ENCODE data around the gene SASH3.

The SASH3 gene

DNA sequence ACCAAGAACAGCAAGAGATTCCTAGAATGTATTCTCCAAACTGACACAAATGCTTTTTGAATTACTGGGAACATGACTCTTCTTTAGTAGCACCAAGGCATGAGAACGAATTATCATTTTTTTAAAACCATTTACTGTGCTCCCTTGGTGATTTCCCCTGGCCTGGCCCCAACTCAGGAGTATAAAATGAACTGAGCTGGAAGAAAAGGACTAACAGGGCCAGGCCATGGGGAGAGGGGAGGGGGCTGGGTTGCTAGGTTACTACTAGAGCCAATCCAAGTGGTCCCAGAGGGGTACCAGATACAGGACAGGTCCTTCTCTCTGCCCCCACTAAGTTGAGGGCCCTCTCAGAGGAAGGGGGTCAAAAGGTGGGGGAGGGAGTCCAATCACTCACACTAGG lies 23.1 kb downstream of the SASH3 start:
- in situ Hi-C loops (cut with HindIII; ENCODE audit: low sequenced_read_pairs) = no loop called here

DNA sequence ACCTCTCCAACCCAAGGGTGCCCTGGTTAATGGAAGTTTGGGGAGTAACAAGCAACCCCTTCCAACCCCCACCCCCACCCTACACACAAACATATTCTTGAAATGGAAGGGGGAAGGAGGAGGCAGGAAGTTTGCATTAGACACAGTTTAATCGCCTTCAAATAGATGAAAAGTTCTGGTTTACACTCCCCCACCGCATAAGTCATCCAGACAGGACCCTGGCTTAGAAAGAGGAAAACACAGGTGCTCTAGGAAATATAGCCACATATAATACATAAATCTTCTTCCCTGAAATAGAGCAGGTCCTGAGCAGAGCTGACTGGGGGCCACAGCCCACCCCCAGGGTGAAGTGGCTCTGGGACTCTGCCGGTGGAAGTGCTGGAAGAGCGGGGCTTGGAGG lies 25.1 kb downstream of the SASH3 start:
- in situ Hi-C loops (cut with HindIII; ENCODE audit: low sequenced_read_pairs) = no loop called here

- in situ Hi-C loops (cut with HindIII; ENCODE audit: low sequenced_read_pairs) = no loop called here
These were observed 28.5 kb downstream of the SASH3 start for GRCh38 chrX:129808158-129808828.

GRCh38 chrX:129808829-129809796 lies 29.4 kb downstream of the SASH3 start:
- in situ Hi-C loops (cut with HindIII; ENCODE audit: low sequenced_read_pairs) = no loop called here

DNA sequence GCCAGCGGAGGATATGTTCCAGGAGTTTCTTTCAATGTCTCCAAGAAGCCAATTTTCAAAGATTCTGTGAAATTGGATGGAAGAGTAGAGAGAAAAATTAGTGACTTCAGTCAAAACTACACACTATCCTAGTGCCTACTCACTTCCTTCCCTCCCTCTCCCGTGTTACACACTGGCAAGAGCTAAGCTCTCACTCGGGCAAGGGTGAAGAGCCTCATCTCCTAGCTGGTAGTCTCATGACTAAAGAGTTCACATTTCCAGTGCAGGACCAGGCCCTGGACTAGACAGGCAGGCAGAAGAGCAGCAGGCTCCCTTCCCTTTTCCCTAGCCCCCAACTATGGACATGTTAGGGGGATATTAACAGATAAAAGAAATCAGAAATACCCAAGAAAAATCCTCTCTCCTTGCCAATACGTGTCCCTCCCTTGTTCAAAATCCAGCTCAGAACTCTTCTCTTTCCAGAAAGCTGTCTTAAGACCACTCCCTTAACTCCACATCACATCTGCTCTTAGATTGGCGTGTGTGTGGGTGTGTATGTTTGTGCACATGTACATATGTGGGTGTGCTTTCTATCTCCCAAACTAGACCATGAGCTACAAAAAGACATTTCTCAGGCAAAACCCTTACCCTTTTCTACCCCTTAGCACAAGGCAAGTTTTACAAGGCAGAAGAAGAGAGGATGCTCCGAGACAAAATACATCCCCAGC lies 34.1 kb downstream of the SASH3 start:
- in situ Hi-C loops (cut with HindIII; ENCODE audit: low sequenced_read_pairs) = no loop called here

DNA sequence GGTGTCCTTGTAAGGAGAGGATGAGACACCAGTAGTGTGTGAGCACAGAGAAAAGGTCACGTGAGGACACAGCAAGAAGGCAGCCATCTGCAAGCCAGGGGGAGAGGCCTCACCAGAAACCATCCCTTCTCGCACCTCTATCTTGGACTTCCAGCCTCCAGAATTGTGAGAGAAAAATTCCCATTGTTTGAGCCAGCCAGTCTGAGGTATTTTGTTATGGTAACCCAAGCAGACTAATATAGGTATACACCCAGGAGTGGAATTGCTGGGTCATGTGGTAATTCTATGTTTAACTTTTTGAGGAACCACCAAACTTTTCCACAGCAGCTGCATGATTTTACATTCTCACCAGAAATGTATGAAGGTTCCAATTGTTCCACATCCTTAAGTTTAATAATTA lies 38.4 kb downstream of the SASH3 start:
- in situ Hi-C loops (cut with HindIII; ENCODE audit: low sequenced_read_pairs) = no loop called here

DNA sequence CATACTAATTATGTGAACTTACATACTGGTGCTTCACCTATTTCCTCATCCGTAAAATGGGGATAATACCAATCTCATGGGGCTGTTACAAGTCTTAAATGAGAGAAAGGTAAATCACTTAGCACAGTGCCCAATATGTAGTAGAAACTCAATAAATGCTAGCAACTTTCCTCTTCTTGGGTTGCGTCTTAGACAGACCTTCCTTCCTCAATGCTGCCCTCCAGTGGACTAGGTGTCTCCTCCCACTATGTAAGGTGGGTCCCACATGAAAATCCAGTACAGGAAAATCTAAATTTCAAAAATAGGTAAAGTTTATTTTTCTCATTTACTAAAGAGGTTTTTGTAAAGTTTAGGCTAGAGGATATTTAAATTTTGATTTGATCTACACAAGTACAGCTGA lies 43.4 kb downstream of the SASH3 start:
- in situ Hi-C loops (cut with HindIII; ENCODE audit: low sequenced_read_pairs) = no loop called here

- in situ Hi-C loops (cut with HindIII; ENCODE audit: low sequenced_read_pairs) = no loop called here
These were observed 43.8 kb downstream of the SASH3 start for GRCh38 chrX:129823522-129823921.

DNA sequence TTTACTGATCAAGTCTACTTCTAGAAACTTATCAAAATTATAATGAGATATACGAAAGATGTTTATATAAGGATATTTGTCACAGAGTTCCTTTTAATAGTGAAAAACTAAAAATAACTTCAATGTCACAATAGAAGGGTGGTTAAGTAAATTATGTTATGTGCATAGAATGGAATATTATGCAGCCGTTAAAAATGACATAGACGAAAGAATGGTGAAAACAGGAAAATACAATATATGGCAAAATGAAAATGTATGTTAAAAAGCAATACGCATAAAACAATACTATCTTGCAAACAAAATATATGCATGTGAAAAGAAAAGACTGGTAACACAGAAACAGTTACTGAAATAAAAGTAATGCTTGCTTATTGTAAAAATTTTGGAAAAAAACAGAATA lies 44.9 kb downstream of the SASH3 start:
- in situ Hi-C loops (cut with HindIII; ENCODE audit: low sequenced_read_pairs) = no loop called here

DNA sequence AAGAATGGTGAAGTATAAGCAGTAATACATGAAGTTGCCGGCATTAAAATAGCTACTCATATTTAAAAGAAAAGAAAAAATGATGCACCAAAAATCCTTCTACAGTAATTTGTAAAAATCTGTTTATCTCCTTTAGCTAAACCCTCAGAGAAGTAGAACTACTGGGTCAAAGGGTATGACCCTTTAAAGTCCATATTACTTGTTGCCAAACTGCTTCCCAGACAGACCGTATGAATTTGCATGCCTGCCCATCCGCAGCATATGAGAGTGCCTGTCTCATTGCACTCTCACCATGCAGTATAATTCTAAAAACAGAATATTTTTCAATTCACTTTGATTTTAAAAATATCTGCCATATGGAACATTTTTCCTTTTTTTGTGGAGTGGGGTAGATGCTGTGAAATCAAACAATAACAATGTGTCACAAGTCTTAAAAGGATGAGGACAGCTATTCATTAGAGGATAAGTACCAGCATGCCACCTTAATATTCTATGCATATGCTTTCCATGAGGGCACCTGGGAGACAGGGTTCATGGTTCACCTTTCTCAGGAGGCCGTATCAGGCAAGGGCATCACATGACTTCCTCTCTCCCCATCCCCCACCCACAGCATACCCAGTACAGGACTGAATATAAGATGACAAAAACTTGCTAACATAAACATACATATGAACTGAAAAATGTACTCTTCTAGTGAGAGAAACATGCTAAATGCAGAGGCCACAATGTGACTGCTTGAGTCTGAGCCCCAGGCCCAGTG lies 46.2 kb downstream of the SASH3 start:
- in situ Hi-C loops (cut with HindIII; ENCODE audit: low sequenced_read_pairs) = no loop called here

GRCh38 chrX:129830494-129830893 lies 50.7 kb downstream of the SASH3 start:
- in situ Hi-C loops (cut with HindIII; ENCODE audit: low sequenced_read_pairs) = no loop called here

- in situ Hi-C loops (cut with HindIII; ENCODE audit: low sequenced_read_pairs) = no loop called here
These were observed 51.5 kb downstream of the SASH3 start for GRCh38 chrX:129831091-129831885.

GRCh38 chrX:129833153-129833990 lies 53.6 kb downstream of the SASH3 start:
- in situ Hi-C loops (cut with HindIII; ENCODE audit: low sequenced_read_pairs) = no loop called here

- in situ Hi-C loops (cut with HindIII; ENCODE audit: low sequenced_read_pairs) = no loop called here
These were observed 57.1 kb downstream of the SASH3 start for GRCh38 chrX:129836827-129837226.

DNA sequence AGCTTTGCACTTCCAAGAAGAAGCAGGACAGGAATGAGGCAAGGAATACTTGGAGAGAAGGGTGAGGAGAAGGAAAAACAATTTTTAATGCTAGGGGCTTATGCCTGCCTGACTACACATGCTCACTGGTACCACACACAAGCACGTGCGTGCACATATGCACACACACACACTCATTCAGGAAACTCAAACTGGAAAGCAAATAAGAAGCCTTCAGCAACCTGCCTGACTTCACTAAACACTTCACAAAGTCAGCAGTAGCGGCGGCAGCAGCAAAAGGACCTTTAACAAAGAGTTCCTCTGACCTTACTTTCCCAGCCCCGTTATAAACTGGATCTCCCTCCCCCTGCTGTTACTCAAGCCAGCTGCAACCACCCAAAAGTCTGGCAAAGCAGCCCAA lies 60.6 kb downstream of the SASH3 start:
- in situ Hi-C loops (cut with HindIII; ENCODE audit: low sequenced_read_pairs) = loop anchor here (5.0 kb wide), 1 partner anchor 37 kb away; no protein-coding TSS in a partner anchor

GRCh38 chrX:129842510-129843208 lies 62.9 kb downstream of the SASH3 start:
- in situ Hi-C loops (cut with HindIII; ENCODE audit: low sequenced_read_pairs) = loop anchor here (5.0 kb wide), 1 partner anchor 35 kb away; no protein-coding TSS in a partner anchor

- in situ Hi-C loops (cut with HindIII; ENCODE audit: low sequenced_read_pairs) = loop anchor here (5.0 kb wide), 1 partner anchor 34 kb away; no protein-coding TSS in a partner anchor
These were observed 63.4 kb downstream of the SASH3 start for GRCh38 chrX:129843209-129843458.

DNA sequence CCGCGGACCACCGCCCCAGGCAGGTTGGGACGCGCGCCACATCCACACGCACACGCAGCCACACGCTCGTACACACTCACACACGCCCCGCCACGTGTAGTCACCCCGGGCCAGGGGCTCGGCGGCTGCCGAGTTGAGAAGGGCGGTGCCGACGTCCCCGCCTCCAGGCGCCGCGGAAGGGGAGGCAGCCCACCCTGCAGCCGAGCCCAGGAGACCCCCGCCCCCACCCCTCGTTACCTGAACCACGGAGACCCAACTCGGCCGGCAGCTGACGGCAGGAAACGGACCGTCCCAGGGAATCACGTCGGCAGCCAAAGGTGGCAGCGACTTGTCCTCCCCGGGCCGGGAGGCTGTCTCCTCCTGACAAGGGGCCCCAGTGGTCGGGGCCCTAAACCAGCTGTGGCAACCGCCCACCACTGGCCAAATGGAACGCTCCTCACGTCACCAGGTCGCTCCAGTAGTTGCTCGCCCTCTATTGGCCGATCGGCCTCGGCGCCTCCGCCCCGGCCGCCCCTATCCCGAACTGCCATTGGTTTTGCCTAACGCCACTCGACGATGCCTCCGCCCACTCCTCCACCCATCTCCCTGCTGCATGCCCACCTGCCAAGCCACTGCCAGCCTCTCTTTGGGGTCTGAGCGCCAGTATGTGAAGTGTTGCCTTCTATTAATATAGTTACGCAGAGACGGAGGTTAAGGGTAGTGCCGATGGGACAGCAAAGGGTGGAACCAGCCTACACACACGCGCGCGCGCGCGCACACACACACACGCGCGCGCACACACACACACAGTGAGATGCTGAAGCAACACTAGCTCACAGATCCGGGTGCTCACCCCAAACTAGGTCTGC lies 63.9 kb downstream of the SASH3 start, which contains the start of gene ZDHHC9:
Gene ZDHHC9 (minus strand): TSS at position 428 of the 848 bp plus-strand sequence. CDS start 1,941 bp downstream, outside the sequence.
- in situ Hi-C loops (cut with HindIII; ENCODE audit: low sequenced_read_pairs) = loop anchor here (5.0 kb wide), 1 partner anchor 34 kb away; no protein-coding TSS in a partner anchor

All from endothelial cell of hepatic sinusoid (primary cell).